ENCODE data around the gene STT3A.

DNA sequence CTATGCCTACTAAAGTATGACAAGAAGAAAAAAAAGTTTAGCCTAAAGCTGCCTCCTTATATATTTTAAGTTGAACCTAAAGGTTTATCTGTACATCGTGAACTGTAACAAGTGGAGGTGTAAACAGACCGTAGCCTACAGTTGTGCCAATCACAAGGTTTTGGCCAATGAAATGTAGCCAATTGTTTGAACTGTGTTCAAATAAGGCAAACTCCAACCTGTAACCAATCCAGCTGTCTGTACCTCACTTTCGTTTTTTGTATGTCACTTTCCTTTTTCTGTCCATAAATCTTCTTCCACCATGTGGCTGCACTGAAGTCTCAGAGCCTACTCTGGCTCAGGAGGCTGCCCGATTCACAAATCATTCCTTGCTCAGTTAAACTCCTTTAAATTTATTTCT is 30.2 kb upstream of the STT3A start:
- no peak for TF ChIP-seq POLR2A (IDR thresholded peaks at IDR 0.05)
- TF ChIP-seq, protein P1, sequence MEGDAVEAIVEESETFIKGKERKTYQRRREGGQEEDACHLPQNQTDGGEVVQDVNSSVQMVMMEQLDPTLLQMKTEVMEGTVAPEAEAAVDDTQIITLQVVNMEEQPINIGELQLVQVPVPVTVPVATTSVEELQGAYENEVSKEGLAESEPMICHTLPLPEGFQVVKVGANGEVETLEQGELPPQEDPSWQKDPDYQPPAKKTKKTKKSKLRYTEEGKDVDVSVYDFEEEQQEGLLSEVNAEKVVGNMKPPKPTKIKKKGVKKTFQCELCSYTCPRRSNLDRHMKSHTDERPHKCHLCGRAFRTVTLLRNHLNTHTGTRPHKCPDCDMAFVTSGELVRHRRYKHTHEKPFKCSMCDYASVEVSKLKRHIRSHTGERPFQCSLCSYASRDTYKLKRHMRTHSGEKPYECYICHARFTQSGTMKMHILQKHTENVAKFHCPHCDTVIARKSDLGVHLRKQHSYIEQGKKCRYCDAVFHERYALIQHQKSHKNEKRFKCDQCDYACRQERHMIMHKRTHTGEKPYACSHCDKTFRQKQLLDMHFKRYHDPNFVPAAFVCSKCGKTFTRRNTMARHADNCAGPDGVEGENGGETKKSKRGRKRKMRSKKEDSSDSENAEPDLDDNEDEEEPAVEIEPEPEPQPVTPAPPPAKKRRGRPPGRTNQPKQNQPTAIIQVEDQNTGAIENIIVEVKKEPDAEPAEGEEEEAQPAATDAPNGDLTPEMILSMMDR (IDR thresholded peaks at IDR 0.05) = no peak

All from testis (tissue), 2 donors.